IPS-18a (cell line): ENCODE data around the gene CCDC50.

Source experiments
- H3K27ac ChIP-seq: one replicate; pipeline ENCODE4 v1.5.1; 2013; ENCODE audit warnings: low read length
- H3K27me3 ChIP-seq: one replicate; pipeline ENCODE4 v1.6.1; 2013; ENCODE audit warnings: mild to moderate bottlenecking, low read length; ENCODE audit not compliant: control insufficient read depth, insufficient read depth
- H3K36me3 ChIP-seq: one replicate; pipeline ENCODE4 v1.6.1; 2013; ENCODE audit warnings: low read depth, low read length; ENCODE audit not compliant: control insufficient read depth
- H3K4me1 ChIP-seq: one replicate; pipeline ENCODE4 v1.6.1; 2013; ENCODE audit warnings: low read depth, low read length; ENCODE audit not compliant: control insufficient read depth
- H3K4me3 ChIP-seq: one replicate; pipeline ENCODE4 v1.5.1; 2013; ENCODE audit warnings: low read length
- H3K9ac ChIP-seq: one replicate; pipeline ENCODE4 v1.6.1; 2013; ENCODE audit warnings: mild to moderate bottlenecking, low read length, moderate library complexity
- H3K9me3 ChIP-seq: one replicate; pipeline ENCODE4 v1.6.1; 2013; ENCODE audit warnings: low read depth, low read length; ENCODE audit not compliant: control insufficient read depth

Gene CCDC50

DNA sequence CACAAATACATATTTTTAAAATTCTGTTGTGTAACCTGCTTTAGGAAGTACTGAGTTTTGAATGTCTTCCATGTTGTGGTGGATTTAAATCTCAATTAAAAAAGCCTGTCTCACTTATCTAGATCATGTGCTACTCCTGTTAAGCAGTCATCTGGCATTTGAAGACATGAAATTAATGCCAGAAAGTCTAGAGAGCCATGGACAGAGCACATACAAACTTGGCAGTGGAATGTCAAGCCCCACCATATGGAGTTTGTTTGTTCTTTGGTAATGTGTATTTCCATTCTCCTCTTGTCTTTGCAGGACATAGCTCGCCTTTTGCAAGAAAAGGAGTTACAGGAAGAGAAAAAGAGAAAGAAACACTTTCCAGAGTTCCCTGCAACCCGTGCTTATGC, 40.4 kb downstream of the CCDC50 start:
- Histone ChIP-seq H3K27ac (peak overlapping the region; percentile 49), H3K36me3 (peaks cover 6% of the 10 kb centered on the region), H3K4me3 (no peak overlapping the region), H3K27me3 (no peaks in the 10 kb centered on the region), H3K9me3 (no peaks in the 10 kb centered on the region), H3K4me1 (peaks cover 29% of the 10 kb centered on the region), H3K9ac (no peak overlapping the region)

DNA sequence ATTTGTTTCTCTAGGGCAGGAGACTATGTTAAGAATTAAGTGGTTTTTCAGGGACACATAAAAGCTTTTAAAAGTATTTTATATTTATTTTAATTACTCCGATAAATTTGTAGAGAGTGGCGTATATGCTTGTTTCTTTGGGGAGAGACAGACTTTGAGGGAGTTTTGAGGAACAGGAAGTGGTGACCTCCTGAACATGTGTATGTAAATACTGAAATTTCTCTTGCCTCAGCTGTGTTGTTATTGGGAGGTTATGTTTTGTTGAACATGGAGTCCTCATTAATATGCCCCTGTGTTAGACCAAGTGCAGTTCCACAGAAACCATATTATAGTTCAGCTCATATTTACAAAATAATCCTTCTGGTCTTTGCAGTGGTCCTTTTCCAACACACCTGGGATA, 42.9 kb downstream of the CCDC50 start:
- no peaks in the 10 kb centered on the region for H3K27me3 ChIP-seq
- no peak overlapping the region for H3K27ac ChIP-seq
- no peaks in the 10 kb centered on the region for H3K9me3 ChIP-seq
- no peak overlapping the region for H3K4me3 ChIP-seq
- peaks cover 24% of the 10 kb centered on the region for H3K4me1 ChIP-seq
- H3K9ac ChIP-seq = no peak overlapping the region
- peaks cover 6% of the 10 kb centered on the region for H3K36me3 ChIP-seq

DNA sequence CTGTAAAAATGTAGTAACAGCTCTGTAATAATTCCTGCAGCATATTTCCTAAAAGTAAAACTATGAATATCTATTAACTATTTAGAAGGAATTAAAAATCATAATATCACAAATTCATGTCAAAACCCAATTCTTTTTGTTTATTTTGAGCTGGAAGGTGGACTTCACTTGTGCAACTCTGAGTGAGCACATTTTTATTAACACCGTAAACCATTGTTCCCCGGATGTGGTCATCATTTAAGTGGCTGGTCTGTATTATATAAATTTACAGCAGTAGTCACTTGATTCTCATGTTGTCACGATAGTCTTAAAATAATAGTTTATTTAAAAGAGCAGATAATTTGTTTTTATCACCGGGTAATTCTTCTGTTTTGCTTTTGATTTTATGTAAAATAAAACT, 44.1 kb downstream of the CCDC50 start:
- no peaks in the 10 kb centered on the region for H3K9me3 ChIP-seq
- H3K27ac ChIP-seq = no peak overlapping the region
- H3K4me1 ChIP-seq = peaks cover 14% of the 10 kb centered on the region
- H3K9ac ChIP-seq = no peak overlapping the region
- no peak overlapping the region for H3K4me3 ChIP-seq
- H3K36me3 ChIP-seq = peaks cover 6% of the 10 kb centered on the region
- H3K27me3 ChIP-seq = no peaks in the 10 kb centered on the region

DNA sequence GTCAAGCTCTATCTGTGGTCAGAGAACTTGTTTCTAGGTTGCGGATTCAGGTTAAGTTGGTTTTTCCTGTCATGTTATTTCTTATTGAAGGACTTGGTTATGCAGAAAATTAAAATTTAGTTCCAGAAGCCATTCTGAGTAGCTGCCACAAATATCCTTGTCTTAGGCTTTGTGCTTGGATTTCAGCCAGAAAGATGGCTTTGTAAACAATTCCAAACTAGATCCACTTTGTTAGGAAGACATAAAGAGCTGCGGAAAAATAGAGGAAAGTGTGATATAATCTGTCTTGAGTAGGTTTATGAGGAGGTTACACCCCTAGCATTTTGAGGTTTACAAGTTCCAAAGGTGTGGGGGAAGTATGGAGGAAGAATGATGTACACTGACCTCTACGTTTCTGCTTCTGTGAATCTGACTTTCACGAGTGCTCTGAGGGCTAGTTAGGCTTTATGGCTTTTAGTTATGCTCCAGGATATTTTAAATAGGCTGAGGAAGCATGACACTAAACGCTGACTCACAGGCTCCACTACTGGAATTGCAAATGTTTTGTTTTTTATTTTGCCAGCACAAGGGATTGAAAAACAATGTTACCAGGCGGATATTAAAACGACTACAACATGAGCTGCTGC, 47.4 kb downstream of the CCDC50 start:
- Histone ChIP-seq H3K36me3 (peaks cover 8% of the 10 kb centered on the region), H3K27ac (no peak overlapping the region), H3K4me1 (peaks cover 5% of the 10 kb centered on the region), H3K4me3 (no peak overlapping the region), H3K27me3 (no peaks in the 10 kb centered on the region), H3K9ac (no peak overlapping the region), H3K9me3 (no peaks in the 10 kb centered on the region)

DNA sequence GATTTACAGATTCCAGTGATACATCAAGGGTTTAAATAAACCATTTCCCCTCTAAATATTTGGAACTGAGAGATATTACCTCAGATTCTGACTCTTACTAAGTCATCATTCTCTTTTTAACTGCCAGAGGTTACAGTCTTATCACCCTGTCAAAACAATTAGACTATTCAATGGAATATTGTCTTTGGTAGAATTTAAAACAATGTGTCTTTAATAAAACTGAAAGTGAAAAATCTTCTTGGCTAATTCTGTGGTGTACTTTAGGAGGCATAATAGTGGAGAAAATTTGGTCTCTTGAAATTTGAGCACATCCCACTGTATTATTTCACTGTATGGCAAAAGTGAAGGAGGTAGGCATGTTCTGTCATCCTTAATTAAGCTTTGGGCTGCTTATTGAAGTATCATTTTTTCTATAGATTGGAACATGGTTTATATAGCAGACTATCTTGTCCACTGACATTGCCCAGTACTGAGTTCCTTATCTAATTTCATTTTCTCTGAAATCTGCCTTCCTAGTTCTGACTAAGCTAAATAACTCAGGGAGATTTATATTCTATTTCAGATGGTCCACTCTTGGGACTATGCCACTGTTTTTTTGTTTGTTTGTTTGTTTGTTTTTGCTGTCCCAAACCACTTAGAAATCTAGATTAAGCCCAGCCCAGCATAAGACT, 49.1 kb downstream of the CCDC50 start:
- peaks cover 15% of the 10 kb centered on the region for H3K4me1 ChIP-seq
- H3K9ac ChIP-seq = no peak overlapping the region
- H3K36me3 ChIP-seq = peaks cover 11% of the 10 kb centered on the region
- H3K4me3 ChIP-seq = no peak overlapping the region
- no peak overlapping the region for H3K27ac ChIP-seq
- no peaks in the 10 kb centered on the region for H3K27me3 ChIP-seq
- H3K9me3 ChIP-seq = no peaks in the 10 kb centered on the region

DNA sequence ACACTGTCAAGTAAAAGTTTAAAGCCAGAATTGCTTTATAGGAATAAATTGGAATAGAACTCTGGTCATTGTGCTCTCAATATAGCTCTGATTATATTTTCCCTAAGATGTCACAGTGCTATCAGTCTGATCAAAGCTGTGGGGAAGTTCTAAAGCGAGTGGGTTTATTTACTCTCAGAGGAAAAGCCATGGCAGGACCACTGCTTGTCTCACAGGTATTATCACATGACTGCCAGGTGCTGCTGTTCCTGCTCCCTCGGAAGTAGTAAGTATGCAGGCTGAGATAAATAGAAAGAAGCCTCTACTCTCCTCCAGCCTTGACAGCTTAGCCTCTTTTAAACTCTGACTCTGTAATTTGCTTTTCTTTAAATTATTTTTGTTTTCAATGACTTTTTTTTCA, 50.3 kb downstream of the CCDC50 start:
- no peaks in the 10 kb centered on the region for H3K9me3 ChIP-seq
- H3K36me3 ChIP-seq = peaks cover 11% of the 10 kb centered on the region
- no peaks in the 10 kb centered on the region for H3K27me3 ChIP-seq
- no peak overlapping the region for H3K9ac ChIP-seq
- H3K27ac ChIP-seq = no peak overlapping the region
- no peak overlapping the region for H3K4me3 ChIP-seq
- H3K4me1 ChIP-seq = peaks cover 15% of the 10 kb centered on the region

DNA sequence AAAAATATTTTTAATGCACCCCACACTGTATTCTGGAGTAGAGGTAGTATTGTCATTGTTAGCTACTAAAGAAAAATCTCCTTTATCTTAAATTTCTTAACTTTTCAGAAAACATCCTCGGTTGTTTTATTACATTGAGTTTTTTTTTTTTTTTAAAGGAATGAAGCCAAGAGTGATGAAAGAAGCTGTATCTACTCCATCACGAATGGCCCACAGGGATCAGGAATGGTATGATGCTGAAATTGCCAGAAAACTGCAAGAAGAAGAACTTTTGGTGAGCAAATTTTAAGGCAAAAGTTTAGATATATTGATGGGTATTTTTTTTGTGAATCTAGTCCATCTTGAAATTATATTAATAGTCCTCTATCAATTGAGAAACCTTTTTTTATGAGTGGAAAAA, 50.8 kb downstream of the CCDC50 start:
- Histone ChIP-seq H3K9ac (no peak overlapping the region), H3K27ac (no peak overlapping the region), H3K4me3 (no peak overlapping the region), H3K4me1 (peaks cover 15% of the 10 kb centered on the region), H3K9me3 (no peaks in the 10 kb centered on the region), H3K27me3 (no peaks in the 10 kb centered on the region), H3K36me3 (peaks cover 11% of the 10 kb centered on the region)

DNA sequence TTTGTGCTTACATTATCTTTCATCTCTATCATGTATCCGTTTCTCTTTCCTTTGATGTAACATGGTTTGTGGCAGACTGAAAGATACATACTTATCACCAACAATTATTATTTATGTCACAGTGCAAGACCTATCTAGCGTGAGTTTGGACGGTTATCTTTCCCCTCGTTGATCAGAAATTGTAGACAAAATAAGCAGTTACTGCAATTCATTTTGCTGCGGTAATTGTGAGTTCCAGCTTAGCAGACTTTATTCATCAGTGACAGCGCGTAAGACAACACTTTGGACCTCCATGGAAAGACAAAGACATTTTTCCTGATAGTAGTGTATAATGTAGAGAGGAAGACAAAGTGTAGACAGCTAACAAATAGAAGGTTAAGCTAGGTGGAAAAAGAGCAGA, 52.1 kb downstream of the CCDC50 start:
- no peak overlapping the region for H3K27ac ChIP-seq
- H3K4me1 ChIP-seq = peaks cover 15% of the 10 kb centered on the region
- no peaks in the 10 kb centered on the region for H3K27me3 ChIP-seq
- H3K9me3 ChIP-seq = no peaks in the 10 kb centered on the region
- H3K36me3 ChIP-seq = peaks cover 11% of the 10 kb centered on the region
- no peak overlapping the region for H3K4me3 ChIP-seq
- H3K9ac ChIP-seq = no peak overlapping the region

DNA sequence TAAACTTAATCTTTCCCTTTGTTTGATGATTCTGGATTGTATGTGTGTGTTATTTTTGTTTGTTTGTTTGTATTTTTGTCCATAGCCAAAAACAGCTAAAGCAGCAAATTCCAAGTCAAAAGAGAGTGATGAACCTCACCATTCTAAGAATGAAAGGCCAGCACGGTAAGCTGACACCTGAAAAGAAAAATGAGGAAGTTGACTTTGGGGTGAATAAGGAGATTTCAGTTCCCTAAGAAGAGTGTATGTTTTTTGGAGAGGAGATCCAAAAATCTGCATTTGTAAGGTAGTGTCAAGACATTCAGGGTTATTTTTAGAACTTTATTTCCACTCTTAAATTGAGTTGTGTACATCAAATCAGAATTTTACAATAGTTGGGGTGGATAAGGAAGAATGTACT, 53.5 kb downstream of the CCDC50 start:
- Histone ChIP-seq H3K27me3 (no peaks in the 10 kb centered on the region), H3K27ac (no peak overlapping the region), H3K4me1 (peaks cover 15% of the 10 kb centered on the region), H3K9me3 (no peaks in the 10 kb centered on the region), H3K9ac (no peak overlapping the region), H3K36me3 (peaks cover 11% of the 10 kb centered on the region), H3K4me3 (no peak overlapping the region)

DNA sequence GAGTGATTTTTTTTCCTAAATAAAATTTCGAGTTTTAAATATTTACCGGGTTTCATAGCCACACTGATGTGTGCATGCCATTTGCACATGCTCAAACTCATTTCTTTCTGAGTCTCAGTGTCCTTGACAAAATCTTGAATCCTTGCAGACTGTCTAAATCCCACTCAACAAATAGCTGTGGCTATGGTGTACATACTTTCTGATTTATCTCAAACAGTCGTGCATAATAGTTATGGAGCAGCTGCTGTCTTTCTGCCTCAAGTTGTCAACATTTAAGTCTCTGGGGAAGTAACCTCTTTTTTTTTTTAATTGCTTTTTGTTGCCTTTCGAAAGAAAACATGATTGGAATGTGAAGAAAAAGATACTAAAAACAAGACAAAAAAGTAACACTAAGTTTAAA, 53.9 kb downstream of the CCDC50 start:
- Histone ChIP-seq H3K4me1 (peaks cover 15% of the 10 kb centered on the region), H3K9ac (no peak overlapping the region), H3K9me3 (no peaks in the 10 kb centered on the region), H3K27me3 (no peaks in the 10 kb centered on the region), H3K27ac (no peak overlapping the region), H3K4me3 (no peak overlapping the region), H3K36me3 (peaks cover 11% of the 10 kb centered on the region)

DNA sequence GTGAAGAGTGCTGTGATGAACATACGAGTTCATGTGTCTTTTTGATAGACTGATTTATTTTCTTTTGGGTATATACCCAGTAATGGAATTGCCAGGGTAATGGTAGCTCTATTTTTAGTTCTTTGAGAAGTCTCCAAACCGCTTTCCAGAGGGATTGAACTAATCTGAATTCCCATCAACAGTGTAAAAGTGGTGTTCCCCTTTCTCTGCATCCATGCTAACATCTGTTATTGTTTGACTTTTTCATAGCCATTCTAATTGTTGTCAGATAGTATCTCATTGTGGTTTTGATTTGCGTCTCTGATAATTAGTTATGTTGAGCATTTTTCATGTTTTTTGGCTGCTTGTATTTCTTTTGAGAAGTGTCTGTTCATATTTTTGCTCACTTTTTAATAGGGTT, 55.9 kb downstream of the CCDC50 start:
- Histone ChIP-seq H3K27me3 (no peaks in the 10 kb centered on the region), H3K36me3 (peaks cover 11% of the 10 kb centered on the region), H3K27ac (no peak overlapping the region), H3K4me1 (peaks cover 16% of the 10 kb centered on the region), H3K9me3 (no peaks in the 10 kb centered on the region), H3K9ac (no peak overlapping the region), H3K4me3 (no peak overlapping the region)

DNA sequence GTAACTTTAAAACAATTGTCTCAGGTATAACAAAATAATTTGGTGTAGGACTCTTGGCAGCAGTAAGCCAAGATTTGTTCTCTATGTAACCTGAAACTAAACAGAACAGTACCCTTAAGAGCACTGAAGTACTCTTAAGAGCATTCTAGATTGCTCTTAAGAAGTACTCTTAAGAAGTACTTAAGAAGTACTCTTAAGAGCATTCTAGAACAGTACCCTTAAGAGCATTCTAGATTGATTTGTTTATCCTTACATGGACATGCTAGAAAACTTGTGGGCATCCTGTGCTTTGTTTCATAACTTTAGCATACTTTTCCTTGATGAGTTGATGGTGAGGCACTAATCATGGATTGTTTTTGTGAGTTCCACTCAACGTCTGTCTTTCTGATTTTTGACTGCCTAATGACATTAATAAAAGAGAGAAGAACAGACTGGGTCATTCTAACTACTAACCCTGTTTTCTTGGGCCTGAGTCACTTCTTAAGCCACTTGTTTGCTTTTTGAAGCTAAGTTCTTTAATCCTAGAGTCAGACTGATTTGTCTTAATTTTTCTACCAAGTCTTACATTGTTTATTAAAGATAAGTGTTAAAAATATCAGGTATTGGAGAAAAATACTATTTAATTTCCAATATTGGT, 58.4 kb downstream of the CCDC50 start:
- Histone ChIP-seq H3K27me3 (no peaks in the 10 kb centered on the region), H3K4me3 (no peak overlapping the region), H3K27ac (no peak overlapping the region), H3K4me1 (peaks cover 34% of the 10 kb centered on the region), H3K36me3 (no peaks in the 10 kb centered on the region), H3K9me3 (no peaks in the 10 kb centered on the region), H3K9ac (no peak overlapping the region)
